Measurements from ENCODE around the gene GALNT10. TPM values are rescaled to one million over a fixed set of nuclear protein-coding genes. Genes with fewer than 3 reads are reported as not detected.
A peak's percentile ranks its signal among the peaks of the same experiment; 100 is the strongest.

The GALNT10 gene
- total and polyA plus RNA-seq, 2 of the 4 experiments (the other 2 are of a cell fraction) = 46.2 to 67.0 TPM

GRCh38 chr5:154278908-154279307 is 88.4 kb downstream of the GALNT10 start:
- no peak overlapping the region for H2AK5ac ChIP-seq (ENCODE audit: low read depth, low read length)
- no peak overlapping the region for H3K14ac ChIP-seq (replicated peaks; ENCODE audit: low read depth, low read length)
- peaks cover 22% of the 10 kb centered on the region for H3K4me1 ChIP-seq (ENCODE audit: control insufficient read depth, insufficient read depth, low read length)
- no TSS peak for BruUV-seq (replicated peaks)
- H4K91ac ChIP-seq (ENCODE audit: insufficient read depth, low read depth, low read length) = no peak overlapping the region
- H2BK5ac ChIP-seq (ENCODE audit: low read depth, low read length, poor library complexity, severe bottlenecking) = no peak overlapping the region
- no peak overlapping the region for H2AK9ac ChIP-seq (replicated peaks; ENCODE audit: low read depth, low read length, poor library complexity)
- peaks cover 15% of the 10 kb centered on the region for H3K9me1 ChIP-seq (ENCODE audit: insufficient read depth, low read length)
- intact Hi-C loops (cut with micrococcal nuclease) (loop anchor here (5.0 kb wide), 1 partner anchor 113 kb away; no protein-coding TSS in a partner anchor), in situ Hi-C loops (cut with MboI; ENCODE audit: low sequenced_read_pairs) (no loop called here), dilution Hi-C loops (cut with HindIII; ENCODE audit: low sequenced_read_pairs, unreplicated experiment) (no loop called here)
- H2AFZ ChIP-seq (replicated peaks; ENCODE audit: low read length, poor library complexity) = no peak overlapping the region
- ChIA-PET POLR2A (ENCODE audit: unreplicated experiment) (no interaction called here), CTCF (interaction anchor here (0.6 kb wide), 1 partner anchor 38 kb away, joined by 3 read pairs; no protein-coding TSS in a partner anchor)
- H3K4me3 ChIP-seq (ENCODE audit: insufficient read depth, low read depth, low read length) = no peak overlapping the region
- H4K20me1 ChIP-seq (ENCODE audit: insufficient read depth, low read length) = peaks cover 4% of the 10 kb centered on the region; the same call in 1 of the 2 replicates
- H2BK120ac ChIP-seq (ENCODE audit: low read depth, low read length) = no peak overlapping the region
- peaks cover 7 to 55% of the 10 kb centered on the region in 2 experiments; a peak in 3 of 4 replicates for H3K79me1 ChIP-seq (ENCODE audit: low read depth in 1 of 2, low read length in 2 of 2)
- no peak overlapping the region for H3K56ac ChIP-seq (ENCODE audit: extremely low read depth, insufficient read depth, low read length)
- no peaks in the 10 kb centered on the region for H3K9me3 ChIP-seq (ENCODE audit: control insufficient read depth, insufficient read depth, low read length)
- H3K4me2 ChIP-seq (ENCODE audit: low read depth, low read length) = no peak overlapping the region
- TF ChIP-seq FOS (IDR thresholded peaks at IDR 0.05; ENCODE audit: low read depth, low read length) (no peak), USF2 (IDR thresholded peaks at IDR 0.05; ENCODE audit: low read depth, low read length) (no peak), RAD21 (IDR thresholded peaks at IDR 0.05; ENCODE audit: low read length) (no peak)
- ATAC-seq (ENCODE audit: low read depth) (no peak), DNase-seq (peak; percentile 58)
- no peak overlapping the region for H3K9ac ChIP-seq (ENCODE audit: low read depth, low read length)
- H2BK15ac ChIP-seq (ENCODE audit: low read depth, low read length) = no peak overlapping the region
- H3K36me3 ChIP-seq (ENCODE audit: control insufficient read depth, insufficient read depth, low read length) = no peaks in the 10 kb centered on the region
- H3K23ac ChIP-seq (ENCODE audit: low read depth, low read length) = no peak overlapping the region
- no peak overlapping the region for H3K27ac ChIP-seq (ENCODE audit: insufficient read depth, low read length)
- H3K27me3 ChIP-seq (ENCODE audit: control insufficient read depth, insufficient read depth, low read length) = no peaks in the 10 kb centered on the region
- H4K5ac ChIP-seq (ENCODE audit: low read depth, low read length) = no peak overlapping the region
- no peak overlapping the region for H3K4ac ChIP-seq (ENCODE audit: low read depth, low read length)
- H4K8ac ChIP-seq (ENCODE audit: low read depth in 2 of 2, low read length in 2 of 2) = no peak overlapping the region
- H2BK20ac ChIP-seq (ENCODE audit: low read depth, low read length) = no peak overlapping the region
- no peak overlapping the region for H3K18ac ChIP-seq (ENCODE audit: low read depth, low read length)

Measured in IMR-90 (cell line).